Measurements from ENCODE around the gene BRAF.
"Not testable (repeated sequence)": the region's sequence is repeated elsewhere in the genome, so short reads cannot be mapped to it uniquely, and the experiment has no call there.

The BRAF gene

DNA sequence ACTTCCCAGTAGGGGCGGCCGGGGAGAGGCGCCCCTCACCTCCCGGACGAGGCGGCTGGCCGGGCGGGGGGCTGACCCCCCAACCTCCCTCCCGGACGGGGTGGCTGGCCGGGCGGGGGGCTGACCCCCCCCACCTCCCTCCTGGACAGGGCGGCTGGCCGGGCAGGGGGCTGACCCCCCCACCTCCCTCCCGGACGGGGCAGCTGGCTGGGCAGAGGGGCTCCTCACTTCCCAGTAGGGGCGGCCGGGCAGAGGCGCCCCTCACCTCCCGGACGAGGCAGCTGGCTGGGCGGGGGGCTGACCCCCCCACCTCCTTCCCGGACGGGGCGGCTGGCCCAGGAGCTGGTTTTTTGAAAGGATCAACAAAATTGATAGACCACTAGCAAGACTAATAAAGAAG is 161.6 kb downstream of the BRAF start:
- not testable (repeated sequence) for DNase-seq

DNA sequence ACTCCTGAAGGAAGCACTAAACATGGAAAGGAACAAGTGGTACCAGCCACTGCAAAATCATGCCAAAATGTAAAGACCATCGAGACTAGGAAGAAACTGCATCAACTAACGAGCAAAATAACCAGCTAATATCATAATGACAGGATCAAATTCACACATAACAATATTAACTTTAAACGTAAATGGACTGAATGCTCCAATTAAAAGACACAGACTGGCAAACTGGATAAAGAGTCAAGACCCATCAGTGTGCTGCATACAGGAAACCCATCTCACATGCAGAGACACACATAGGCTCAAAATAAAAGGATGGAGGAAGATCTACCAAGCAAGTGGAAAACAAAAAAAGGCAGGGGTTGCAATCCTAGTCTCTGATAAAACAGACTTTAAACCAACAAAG is 163.4 kb downstream of the BRAF start:
- not testable (repeated sequence) for DNase-seq

DNA sequence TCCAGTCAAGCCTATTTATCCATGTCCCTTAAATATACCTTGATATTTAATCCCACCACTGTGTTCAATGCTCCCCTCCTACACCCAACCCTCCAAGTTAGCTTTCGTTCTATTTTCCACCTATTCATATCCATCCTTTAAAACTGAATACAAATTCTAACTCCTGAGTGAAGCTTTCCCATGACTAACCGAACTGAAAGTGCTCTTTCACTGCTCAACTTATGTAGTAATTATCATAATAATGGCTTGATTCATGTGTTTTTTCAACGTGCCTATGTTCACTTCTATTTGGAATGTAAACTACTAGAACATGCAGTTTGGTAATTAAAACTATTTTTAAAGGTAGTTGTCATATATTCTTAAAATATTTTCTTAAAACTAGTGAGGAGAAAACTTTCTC is 170.2 kb downstream of the BRAF start:
- DNase-seq = no peak

DNA sequence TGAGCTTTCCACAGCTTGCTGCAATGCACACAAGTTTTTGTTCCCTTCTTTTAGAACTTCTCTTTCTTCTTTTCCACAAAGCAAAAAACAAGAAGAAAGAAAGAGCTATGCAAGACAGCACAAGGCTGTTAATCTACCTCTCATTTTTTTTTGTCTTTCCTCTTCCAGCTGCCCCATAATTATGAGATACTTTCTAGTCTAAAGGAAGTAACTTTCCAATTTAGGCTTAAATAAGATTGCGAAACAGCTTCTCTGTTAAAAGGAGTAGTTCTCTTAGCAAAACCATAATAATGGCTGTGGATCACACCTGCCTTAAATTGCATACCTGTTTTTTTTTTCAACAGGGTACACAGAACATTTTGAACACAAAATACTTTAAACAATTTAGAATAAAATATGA is 172.2 kb downstream of the BRAF start:
- DNase-seq = no peak

DNA sequence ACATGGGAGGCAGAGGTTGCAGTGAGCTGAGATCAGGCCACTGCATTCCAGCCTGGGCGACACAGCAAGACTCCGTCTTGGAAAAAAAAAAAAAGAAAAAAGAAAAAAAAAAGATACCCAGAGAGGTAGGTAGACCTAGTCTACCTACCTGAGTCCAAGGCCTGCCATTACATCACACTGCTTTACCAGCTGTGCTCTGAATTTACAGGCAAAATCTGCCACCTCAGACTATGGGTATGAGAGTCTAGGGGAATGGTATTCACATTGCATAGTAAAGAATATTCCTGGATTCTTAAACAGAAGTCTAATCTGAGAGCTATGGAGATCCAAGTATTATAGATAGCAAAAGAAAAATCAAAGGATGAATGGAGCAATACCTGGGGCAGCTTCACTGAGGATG is 178.0 kb downstream of the BRAF start:
- DNase-seq = no peak

DNA sequence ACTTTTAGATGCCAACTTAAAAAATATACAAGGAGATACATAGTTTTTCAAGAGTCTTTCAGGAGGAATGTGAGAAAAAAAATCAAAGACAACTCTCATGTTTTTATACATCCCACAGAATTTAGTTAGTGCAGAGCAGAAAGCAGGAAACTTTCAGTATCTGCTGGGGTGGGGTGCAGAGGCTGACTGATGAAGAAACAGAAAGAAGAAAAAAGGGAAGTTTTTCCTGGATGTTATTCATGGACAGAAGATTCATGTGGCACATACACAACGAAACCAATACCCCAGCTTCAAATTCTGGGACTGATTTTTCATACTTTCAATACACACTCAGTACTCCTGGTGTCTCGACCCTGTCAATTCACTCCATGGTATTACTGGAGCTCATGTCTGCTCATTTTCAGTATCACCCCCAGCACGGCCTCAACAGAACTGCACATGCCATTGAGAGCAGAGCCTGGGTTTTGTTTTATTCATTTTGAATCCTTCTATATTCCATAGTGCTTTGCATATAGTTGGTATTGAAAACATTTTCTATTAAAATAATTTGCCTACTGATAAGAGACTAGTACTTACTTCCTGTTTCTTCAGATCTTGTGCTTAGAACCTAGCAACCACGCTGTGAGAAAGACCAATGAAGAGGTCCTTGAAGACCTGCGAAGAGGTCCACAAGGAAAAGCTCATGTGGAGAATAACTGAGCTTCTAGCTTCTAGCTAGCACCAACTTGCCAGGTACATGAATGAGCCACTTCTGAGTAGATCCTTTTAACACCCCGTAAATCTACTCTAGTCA is 179.3 kb downstream of the BRAF start:
- no peak for DNase-seq

DNA sequence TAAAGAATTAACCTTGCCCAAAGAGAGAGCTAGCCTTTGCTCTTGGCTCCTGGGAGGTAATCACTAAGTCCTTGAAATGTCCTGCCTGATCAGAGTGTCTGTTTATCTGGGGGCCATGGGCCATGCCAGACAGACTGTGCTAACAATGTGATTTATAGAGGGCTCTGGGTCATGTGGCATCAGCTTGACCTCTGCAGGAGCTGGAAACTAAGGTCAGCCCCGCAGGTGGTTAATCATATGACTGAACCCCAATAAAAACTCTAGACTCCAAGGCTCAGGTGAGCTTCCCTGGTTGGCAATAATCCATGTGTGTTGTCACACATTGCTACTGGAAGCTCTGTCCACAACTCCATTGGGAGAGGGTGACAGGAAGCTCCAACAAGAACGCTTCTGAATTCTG is 180.7 kb downstream of the BRAF start:
- DNase-seq = no peak

DNA sequence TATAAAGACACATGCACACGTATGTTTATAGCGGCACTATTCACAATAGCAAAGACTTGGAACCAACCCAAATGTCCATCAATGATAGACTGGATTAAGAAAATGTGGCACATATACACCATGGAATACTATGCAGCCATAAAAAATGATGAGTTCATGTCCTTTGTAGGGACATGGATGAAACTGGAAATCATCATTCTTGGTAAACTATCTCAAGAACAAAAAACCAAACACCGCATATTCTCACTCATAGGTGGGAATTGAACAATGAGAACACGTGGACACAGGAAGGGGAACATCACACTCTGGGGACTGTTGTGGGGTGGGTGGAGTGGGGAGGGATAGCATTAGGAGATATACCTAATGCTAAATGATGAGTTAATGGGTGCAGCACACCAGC is 181.5 kb downstream of the BRAF start:
- not testable (repeated sequence) for DNase-seq

DNA sequence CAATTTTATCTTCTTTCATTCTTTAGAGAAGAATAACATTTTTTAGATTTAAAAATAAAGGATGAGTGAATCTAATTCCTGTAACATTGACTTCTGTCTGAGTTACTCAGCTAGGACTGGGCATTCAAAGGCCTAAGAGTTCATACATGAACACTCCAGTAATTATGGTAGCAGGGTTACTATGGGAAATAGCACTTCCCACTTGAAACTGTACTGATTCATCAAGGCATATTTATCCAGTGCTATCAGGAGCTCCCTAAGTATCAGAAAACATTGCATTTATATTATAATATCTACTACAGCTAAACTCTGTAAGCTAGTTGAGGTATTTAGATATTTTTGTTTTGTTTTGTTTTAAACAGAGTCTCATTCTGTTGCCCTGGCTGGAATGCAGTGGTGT is 186.4 kb downstream of the BRAF start:
- no peak for DNase-seq

DNA sequence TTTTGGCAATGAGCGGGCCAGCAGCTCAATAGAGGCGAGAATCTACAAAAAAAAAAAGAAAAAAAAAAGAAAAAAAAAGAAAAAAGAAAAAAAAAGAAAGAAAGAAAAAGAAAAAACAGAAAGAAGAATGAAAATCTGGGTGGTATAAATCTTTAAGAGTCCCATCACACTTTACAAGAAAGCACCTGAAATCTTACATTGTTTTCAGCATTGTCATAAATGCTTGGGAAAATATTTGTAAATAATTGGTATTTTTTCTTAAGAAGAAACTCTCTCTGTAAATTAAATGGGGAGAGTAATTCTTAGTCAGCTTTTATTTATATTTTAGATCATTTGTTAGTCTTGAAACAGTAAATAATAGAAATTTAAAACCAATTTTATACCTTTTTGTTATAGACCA is 190.0 kb downstream of the BRAF start:
- no peak for DNase-seq

DNA sequence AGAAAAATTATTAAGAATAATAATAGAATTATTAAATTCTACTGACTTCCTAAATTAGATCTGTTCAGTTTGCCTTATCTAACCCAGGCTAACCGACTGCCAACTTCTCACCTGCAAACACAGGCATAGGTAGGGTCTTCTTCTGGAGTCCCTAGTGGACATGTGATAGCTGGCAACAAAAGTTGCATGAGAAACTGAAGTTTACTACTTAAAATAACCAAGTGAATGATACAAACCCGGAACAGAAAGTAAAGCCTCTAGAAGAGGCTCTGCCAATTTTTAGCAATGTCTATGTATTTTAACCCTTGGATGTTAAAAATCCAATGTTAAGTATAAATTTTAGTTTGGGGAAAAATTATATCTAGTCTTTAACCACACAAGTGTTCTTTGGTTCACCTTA is 190.6 kb downstream of the BRAF start:
- DNase-seq = no peak

DNA sequence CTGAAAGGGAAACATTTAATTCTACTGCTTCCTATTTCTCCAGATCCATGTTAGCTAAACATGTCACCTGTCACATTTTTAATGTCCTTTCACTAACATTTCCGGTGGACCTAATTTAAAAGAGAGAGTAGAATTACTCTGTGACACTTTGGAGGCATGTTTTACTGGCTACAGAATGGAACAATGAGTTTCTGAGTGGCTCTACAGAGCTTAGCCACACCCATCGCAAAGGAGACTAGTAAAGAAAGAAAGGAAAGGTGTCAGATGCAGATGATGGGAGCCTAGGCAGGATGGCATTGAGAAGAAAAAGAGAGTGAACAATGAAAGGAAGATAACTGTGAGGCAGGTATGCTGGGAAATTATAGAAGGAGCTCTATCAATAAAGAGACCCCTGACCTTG is 192.3 kb downstream of the BRAF start:
- no peak for DNase-seq

DNA sequence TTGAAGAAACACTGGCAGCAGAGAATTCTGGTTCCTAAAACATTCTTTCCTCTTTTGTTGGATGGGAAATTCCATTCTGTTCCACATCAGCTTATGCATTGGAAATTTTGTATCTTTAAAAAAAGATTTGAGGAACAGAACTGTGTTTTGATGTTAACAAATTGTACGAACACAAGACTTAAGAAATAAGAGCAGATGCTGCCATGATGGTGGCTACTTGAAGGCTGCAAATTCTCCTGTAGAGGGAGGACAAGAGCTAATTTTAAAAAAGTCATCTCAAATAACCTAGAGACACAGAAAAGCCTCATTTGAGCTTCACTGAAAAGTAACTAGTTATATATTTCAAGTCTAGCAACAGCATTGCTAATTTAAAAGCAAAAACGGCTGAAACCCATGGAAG is 198.4 kb downstream of the BRAF start:
- no peak for DNase-seq

DNA sequence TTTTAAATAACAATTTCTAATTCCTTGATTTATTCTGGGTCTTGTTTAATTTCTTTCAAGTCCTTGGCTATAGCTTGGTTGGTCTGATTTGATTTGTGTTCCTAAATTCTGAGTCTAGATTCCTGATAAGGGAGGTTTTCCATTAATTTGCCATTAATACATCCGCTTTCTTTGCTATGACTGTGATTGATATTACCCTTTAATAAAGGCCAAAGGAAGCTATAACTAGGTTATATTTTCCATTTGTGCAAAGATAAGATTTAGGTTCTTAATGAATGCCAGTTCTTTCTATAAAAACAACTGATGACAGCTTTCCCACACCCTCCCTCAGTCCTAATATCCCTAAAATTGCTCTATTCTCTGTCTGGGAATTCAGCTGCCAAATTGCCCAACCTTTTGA is 200.0 kb downstream of the BRAF start:
- no peak for DNase-seq

DNA sequence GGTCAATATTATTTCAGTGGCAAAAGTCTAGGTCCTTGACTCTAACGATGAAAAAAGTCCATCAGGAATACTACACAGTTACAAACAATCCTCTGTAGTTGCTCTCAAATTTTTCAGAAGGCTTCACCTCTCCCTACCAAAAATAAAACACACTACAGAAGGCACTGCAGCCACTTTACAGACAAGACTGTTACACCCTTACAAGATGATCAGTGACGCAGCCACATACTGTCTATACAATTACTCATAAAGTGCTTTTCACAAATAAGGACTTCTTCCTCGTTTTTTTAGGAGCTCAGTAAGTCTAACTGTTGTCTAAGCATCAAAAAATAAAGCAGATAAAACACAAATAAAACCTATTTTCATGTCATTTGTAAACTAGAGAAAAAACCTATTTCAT is 201.2 kb downstream of the BRAF start:
- DNase-seq = no peak

DNA sequence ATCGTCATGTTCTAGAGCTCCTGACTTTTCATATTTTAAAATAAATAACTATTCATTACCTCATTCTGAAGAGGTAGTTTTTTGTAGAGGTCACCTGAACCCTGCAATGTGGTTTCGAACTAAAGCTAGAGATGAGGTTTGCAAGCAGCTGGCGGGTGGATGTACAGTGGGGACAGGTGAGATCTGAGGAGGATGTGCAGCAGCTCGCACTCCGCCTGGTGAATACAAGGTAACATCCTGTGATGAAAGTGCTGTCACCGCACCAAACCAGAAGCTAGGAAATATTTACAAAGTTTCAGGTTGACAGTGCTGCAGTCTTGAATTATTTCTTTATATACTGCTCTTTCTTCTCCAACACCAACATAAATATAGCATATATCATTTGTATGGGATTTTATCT is 201.7 kb downstream of the BRAF start:
- DNase-seq = no peak

DNA sequence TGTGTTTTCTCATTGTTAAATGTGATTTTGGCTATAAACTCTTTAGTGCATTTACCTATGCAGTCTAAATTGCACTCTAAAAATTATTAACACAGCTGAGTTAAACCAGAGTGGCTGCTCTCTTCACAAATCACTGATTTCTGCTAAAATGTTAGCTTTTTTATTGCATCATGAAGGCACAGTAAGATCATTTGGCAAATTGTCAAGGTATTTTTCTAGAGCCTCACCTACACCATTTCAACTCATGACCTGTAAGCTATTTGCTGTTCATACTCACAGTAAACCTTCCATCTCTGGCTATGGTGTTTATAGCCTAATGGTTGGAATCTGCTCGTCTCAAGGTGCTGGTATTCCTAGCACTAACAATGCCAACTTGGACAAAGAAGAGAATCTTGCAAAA is 202.5 kb downstream of the BRAF start:
- DNase-seq = no peak

DNA sequence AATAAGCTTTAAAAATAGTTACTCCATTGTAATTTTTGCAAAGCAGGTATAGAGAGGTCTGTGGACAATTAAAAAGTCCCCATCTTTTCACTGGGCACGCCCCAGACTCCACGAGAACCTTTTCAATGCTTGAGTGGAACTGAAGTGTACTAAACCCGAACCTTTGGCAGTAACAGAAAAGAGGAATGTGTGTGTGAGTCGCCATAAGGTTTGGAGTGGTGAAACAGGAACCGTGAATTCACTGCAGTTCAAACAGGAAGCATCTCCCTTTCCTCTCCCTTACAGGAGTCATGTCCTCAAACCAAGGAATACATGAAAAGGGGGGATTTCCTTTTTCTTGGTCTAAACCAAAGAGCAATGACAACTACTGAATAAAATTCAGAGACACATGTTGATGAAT is 205.0 kb downstream of the BRAF start:
- no peak for DNase-seq

DNA sequence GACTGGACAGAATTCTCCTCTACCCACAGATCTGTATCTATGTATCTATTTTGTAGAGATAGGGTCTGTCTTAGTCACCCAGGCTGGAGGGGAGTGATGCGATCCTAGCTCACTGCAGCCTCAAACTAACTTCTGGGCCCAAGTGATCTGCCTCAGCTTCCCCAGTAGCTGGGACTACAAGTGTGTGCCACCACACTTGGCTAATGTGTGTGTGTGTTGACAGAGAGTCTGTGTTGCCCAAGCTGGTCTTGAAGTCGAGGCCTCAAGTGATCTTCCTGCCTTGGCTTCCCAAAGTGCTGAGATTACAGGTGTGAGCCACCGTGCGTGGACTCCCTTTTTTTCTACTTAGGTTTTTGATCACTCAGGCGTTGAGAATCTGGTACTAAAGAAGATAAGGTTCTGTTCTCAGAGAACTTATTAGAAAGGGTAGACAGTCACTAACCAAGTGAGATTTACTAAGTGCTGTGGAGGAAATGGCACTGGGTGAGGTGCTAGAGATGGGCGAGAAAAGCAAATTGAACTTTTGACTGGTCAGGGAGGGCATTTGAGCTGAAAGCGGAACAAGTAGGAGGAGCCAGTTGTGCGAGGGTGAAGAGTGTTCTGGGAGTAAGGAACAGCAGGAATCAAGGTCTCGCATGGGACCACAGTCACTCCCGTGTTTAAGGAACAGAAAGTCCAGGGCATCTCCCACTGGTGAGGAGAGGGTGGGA is 210.2 kb downstream of the BRAF start:
- no peak for DNase-seq

DNA sequence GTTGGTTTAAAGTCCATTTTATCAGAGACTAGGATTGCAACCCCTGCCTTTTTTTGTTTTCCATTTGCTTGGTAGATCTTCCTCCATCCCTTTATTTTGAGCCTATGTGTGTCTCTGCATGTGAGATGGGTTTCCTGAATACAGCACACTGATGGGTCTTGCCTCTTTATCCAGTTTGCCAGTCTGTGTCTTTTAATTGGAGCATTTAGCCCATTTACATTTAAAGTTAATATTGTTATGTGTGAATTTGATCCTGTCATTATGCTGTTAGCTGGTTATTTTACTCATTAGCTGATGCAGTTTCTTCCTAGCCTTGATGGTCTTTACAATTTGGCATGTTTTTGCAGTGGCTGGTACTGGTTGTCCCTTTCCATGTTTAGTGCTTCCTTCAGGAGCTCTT is 212.3 kb downstream of the BRAF start:
- not testable (repeated sequence) for DNase-seq

DNA sequence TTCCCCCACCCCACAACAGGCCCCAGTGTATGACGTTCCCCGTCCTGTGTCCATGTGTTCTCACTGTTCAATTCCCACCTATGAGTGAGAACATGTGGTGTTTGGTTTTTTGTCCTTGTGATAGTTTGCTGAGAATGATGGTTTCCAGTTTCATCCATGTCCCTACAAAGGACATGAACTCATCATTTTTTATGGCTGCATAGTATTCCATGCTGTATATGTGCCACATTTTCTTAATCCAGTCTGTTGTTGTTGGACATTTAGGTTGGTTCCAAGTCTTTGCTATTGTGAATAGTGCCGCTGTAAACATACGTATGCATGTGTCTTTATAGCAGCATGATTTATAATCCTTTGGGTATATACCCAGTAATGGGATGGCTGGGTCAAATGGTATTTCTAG is 216.0 kb downstream of the BRAF start:
- not testable (repeated sequence) for DNase-seq

DNA sequence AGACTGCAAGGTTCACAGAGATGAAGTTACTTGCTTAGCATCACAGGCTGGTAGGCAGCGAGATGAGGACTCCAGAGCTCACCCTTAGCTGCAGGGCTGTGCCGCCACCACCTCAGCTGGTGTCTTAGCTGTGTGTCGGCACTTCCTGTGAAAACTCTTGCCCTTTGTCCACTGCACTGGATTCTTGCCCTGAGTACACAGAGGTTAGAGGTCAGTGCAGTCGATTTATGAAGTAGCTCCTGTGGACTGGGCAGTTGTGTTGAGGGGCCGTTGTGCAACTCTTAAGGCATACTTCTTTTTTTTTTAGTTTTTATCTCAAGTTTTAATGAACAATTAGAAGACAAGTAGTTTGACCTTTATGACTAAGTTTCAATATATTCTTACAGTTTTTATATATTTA is 217.6 kb downstream of the BRAF start:
- DNase-seq = no peak

DNA sequence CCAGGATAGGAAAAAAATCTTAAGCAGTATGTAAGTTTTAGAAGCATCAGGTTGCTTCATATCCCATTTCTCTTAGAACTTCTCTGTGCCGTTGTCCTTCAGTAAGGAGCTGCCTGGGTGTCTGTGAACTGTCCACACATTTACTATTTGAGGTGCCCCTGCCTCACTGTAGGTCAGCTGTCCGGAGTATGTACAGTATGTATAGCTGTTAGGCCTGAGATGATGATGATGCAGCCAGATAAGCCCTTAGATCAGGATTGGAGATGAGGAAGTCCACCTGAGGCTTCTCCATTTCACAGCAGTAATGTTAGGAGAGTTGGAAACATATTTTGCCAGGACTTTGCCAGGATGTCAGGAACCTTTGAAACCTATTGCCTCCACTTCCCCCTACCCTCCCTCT is 220.5 kb downstream of the BRAF start:
- DNase-seq = no peak

DNA sequence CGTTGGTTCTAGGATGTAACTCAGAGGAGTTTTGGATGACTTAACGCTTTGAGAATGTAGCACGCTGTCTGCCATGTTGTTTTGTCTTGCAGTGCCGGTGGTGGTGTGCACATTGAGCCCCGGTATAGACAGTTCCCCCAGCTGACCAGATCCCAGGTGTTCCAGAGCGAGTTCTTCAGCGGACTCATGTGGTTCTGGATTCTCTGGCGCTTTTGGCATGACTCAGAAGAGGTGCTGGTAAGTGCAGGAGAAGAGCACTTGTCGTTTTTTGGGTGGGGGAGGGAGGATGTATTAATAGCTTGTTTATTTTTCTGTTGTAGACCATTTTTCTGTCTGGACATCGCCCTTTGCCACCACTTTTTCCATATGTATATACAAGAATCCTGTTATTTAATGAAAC is 222.0 kb downstream of the BRAF start:
- no peak for DNase-seq

DNA sequence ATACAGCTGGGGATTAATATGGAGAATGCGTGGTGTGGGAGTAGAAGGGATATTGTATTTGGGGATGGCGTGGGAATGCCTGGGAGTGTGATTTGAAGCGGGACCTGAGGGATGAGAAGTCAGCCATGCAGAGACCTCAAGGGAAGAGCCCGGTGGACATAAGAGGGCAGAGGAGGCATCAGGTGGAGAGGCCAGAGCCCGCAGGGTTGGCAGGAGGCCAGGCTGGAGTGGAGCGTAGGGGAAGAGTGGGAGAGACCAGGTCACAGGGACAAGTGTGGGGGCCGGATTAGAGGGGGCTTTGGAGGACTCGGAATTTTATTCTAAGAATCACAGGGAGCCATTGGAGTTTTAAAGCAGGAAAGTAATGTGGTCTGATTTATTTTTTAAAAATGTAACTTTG is 226.3 kb downstream of the BRAF start:
- DNase-seq = no peak

All from COR-L47 (cell line).